ENCODE measurements around the gene DSTN.

- TF ChIP-seq CTCF (conservative IDR thresholded peaks at IDR 0.05; ENCODE audit: low read depth in 2 of 2), result no peak
- TF ChIP-seq ETS1 (IDR thresholded peaks at IDR 0.05), result no peak
- TF ChIP-seq POLR2AphosphoS5 (IDR thresholded peaks at IDR 0.05; ENCODE audit: low read depth), result no peak
- no peak for TF ChIP-seq EZH2 (IDR thresholded peaks at IDR 0.05; ENCODE audit: low read depth, unreplicated experiment)
- TF ChIP-seq REST (IDR thresholded peaks at IDR 0.05; ENCODE audit: unreplicated experiment), result no peak
- no peak for TF ChIP-seq CREB1 (CRISPR knock-in tag; IDR thresholded peaks at IDR 0.05; ENCODE audit: low read depth)
- TF ChIP-seq JUNB (IDR thresholded peaks at IDR 0.05; ENCODE audit: unreplicated experiment), result no peak
- TF ChIP-seq NANOG (IDR thresholded peaks at IDR 0.05; ENCODE audit: borderline replicate concordance), result no peak
- no peak for TF ChIP-seq EZH2phosphoT487 (IDR thresholded peaks at IDR 0.05; ENCODE audit: unreplicated experiment)
- no peak for TF ChIP-seq ZNF114 (CRISPR knock-in tag; IDR thresholded peaks at IDR 0.05)
- no peak for TF ChIP-seq STAT1 (IDR thresholded peaks at IDR 0.05; ENCODE audit: unreplicated experiment)
- no peak for TF ChIP-seq ZNF462 (CRISPR knock-in tag; IDR thresholded peaks at IDR 0.05)
These were observed 36.1 kb downstream of the DSTN start for GRCh38 chr20:17606001-17606400.

Data from GM23338 (cell line).